Activated T-cell treated with anti-CD3 and anti-CD28 coated beads, Interleukin-2, amount 50 U/mL, for 4 hours (primary cell): Measurements from ENCODE around the gene PPM1H. TPM values are rescaled to one million over a fixed set of nuclear protein-coding genes. Genes with fewer than 3 reads are reported as not detected.
"Not testable (repeated sequence)": the region's sequence is repeated elsewhere in the genome, so short reads cannot be mapped to it uniquely, and the experiment has no call there.

Experiments
- ATAC-seq, 2 donors: fragments of 200-7000 bp; cut with Tn5 transposase; one replicate each; pipeline ENCODE4 v1.10.0; 2021
- DNase-seq: peaks from one replicate; pipeline ENCODE4 v3.0.0-alpha.2; 2020
- H3K27me3 Mint-ChIP-seq: one replicate; pipeline ENCODE4 v1.8.0; 2021; ENCODE audit warnings: low read depth, mixed read lengths
- H3K36me3 Mint-ChIP-seq: one replicate; pipeline ENCODE4 v1.8.0; 2022; ENCODE audit warnings: mixed read lengths; ENCODE audit not compliant: insufficient read depth
- H3K4me1 Mint-ChIP-seq: one replicate; pipeline ENCODE4 v1.8.0; 2021; ENCODE audit warnings: low read depth, mixed read lengths
- H3K4me3 Mint-ChIP-seq: one replicate; pipeline ENCODE4 v1.8.0; 2021; ENCODE audit warnings: mild to moderate bottlenecking, moderate library complexity, mixed read lengths
- H3K9me3 Mint-ChIP-seq: one replicate; pipeline ENCODE4 v1.8.0; 2021; ENCODE audit warnings: mixed read lengths
- total RNA-seq, 3 donors: library from RNA; stranded (reverse); gene quantifications; one replicate each; pipeline ENCODE4 v1.2.1, GENCODE V29; 2021

Gene PPM1H
- total RNA-seq, 3 donors from 2014 or later, result 0.03 to 0.25 (median 0.19) TPM

DNA sequence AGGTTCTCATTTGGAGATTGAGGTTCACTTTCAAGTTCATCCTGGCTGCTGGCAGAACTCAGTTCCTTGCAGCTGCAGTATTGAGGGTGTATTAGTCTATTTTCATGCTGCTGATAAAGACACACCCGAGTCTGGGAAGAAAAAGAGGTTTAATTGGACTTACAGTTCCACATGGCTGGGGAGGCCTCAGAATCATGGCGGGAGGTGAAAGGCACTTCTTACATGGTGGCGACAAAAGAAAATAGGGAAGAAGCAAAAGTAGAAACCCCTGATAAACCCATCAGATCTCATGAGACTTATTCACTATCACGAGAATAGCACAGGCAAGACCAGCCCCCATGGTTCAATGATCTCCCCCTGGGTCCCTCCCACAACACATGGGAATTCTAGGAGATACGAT lies 50.1 kb downstream of the PPM1H start:
- not testable (repeated sequence) for H3K4me3 Mint-ChIP-seq, H3K9me3 Mint-ChIP-seq, H3K27me3 Mint-ChIP-seq, DNase-seq, H3K36me3 Mint-ChIP-seq, H3K4me1 Mint-ChIP-seq, ATAC-seq

DNA sequence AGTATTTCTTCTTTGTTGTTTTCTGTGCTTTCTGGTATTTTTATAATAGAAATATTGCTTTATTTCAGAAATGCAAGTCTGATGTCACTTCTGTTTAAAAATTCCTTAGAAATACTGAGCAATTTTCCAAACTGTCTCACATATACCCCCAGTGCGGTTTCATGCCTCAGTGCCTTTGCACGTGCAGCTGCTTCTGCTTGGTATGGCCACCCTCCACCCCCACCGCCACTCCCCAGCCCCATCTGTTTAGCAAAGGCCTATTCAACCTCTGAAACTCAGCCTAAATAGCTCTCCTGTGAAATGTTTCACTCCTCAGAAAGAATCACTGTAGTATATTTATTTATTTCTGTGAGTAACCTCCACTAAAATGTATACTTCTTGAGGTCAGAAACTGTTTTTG lies 52.3 kb downstream of the PPM1H start:
- no peaks in the 10 kb centered on the region for H3K36me3 Mint-ChIP-seq
- no peaks in the 10 kb centered on the region for H3K4me1 Mint-ChIP-seq
- H3K4me3 Mint-ChIP-seq, result no peak overlapping the region
- DNase-seq, result no peak
- no peak for ATAC-seq
- peaks cover 3% of the 10 kb centered on the region for H3K9me3 Mint-ChIP-seq
- H3K27me3 Mint-ChIP-seq, result no peaks in the 10 kb centered on the region

DNA sequence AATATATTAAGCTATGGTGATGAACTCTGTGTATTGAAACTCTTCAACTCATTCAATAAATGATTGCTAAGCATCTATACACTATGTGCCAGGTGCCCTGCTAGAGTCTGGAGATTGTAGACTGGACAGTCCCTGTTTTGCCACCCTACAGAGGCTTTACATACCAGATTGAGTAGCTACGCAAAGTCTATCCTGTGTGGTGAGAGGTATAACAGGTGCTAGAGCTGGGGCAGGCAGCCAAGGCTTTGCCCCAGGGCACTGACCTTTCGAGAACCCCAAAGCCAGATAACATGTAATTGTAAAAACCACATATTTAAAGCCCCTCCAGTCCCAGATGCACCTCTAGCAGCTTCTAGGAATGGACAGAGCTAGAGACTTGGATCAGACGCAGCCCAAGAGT lies 52.8 kb downstream of the PPM1H start:
- H3K36me3 Mint-ChIP-seq, result no peaks in the 10 kb centered on the region
- peaks cover 2% of the 10 kb centered on the region for H3K27me3 Mint-ChIP-seq
- H3K9me3 Mint-ChIP-seq, result peaks cover 3% of the 10 kb centered on the region
- H3K4me1 Mint-ChIP-seq, result no peaks in the 10 kb centered on the region
- ATAC-seq (no peak), DNase-seq (no peak)
- H3K4me3 Mint-ChIP-seq, result no peak overlapping the region

DNA sequence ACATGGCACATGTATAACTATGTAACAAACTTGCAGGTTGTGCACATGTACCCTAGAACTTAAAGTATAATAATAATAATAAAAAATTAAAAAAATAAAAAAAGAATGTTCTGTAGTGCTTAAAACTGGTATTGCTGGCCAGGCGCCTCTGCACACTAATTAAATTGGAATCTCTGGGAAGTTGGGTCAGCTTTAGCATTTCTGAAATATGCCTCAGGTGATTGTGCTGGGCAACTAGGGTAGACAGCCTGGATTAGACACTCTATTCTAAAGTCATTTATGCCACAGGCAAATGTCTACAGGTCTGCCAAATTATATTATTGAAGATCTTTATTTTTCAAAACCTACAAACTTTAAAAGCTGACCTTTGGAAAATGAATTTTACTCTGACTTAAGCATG lies 55.3 kb downstream of the PPM1H start:
- H3K36me3 Mint-ChIP-seq, result no peaks in the 10 kb centered on the region
- H3K27me3 Mint-ChIP-seq, result peaks cover 2% of the 10 kb centered on the region
- DNase-seq (no peak), ATAC-seq (no peak)
- no peak overlapping the region for H3K4me3 Mint-ChIP-seq
- peaks cover 1% of the 10 kb centered on the region for H3K9me3 Mint-ChIP-seq
- no peaks in the 10 kb centered on the region for H3K4me1 Mint-ChIP-seq

DNA sequence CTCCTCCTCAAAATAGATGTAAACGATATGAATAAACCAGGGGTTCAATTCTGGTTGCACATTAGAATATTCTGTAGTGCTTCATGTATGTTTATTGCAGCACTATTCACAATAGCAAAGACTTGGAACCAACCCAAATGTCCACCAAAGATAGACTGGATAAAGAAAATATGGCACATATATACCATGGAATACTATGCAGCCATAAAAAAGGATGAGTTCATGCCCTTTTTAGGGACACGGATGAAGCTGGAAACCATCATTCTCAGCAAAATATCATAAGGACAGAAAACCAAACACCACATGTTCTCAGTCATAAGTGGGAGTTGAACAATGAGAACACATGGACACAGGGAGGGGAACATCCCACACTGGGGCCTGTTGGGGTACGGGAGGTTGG lies 55.7 kb downstream of the PPM1H start:
- not testable (repeated sequence) for H3K27me3 Mint-ChIP-seq, H3K4me1 Mint-ChIP-seq, DNase-seq, H3K36me3 Mint-ChIP-seq, H3K4me3 Mint-ChIP-seq, H3K9me3 Mint-ChIP-seq, ATAC-seq

DNA sequence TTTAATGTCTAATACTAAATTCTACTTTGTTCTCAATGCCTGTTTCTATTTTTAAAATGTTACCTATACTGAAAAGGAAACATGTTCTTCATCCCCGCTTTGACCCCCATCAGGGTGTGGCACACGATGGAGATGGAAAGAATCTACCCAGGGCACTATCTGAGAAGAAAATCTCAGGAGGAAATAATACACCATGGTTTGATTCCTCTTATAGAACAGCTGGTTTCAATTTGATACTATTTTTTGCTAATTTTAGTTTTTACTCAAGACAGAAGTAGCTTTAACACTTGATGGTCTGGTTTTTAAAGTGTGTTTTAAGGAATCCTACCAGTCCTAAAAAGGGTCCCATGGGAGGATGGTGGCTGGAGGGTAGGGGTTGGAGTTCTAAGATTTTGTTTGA lies 56.7 kb downstream of the PPM1H start:
- H3K4me3 Mint-ChIP-seq, result no peak overlapping the region
- H3K9me3 Mint-ChIP-seq, result no peaks in the 10 kb centered on the region
- DNase-seq (no peak), ATAC-seq (no peak)
- no peaks in the 10 kb centered on the region for H3K4me1 Mint-ChIP-seq
- peaks cover 3% of the 10 kb centered on the region for H3K27me3 Mint-ChIP-seq
- H3K36me3 Mint-ChIP-seq, result no peaks in the 10 kb centered on the region

DNA sequence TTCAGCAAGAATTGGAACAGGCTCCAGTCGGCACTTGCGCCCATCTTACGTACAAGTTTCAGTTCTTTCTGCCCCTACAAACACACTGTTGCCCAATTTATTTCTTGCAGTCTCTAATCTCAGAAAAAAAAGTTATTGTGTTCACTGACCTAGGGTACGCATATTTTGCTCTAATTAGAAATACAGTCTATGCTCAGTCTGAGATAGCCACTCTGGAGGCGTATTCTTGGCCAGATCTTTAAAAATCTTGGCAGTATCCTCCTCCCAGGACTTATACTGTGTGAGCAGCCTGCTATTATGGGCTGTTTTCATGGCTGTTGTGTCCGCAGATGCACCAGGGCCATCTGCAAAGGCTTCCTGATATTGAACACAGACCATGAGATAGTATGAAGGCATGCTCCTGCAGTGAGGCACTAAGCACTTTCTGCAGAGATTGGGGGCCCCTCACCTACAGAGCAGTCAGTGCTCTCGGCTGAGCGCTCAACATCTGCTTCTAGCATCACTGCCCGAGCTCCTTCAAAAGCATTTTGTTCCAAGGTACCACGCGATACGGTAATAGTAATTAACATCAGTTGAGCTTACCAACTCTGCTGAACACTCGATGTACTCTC lies 57.9 kb downstream of the PPM1H start:
- H3K9me3 Mint-ChIP-seq, result no peaks in the 10 kb centered on the region
- H3K36me3 Mint-ChIP-seq, result no peaks in the 10 kb centered on the region
- no peak overlapping the region for H3K4me3 Mint-ChIP-seq
- no peaks in the 10 kb centered on the region for H3K4me1 Mint-ChIP-seq
- peaks cover 3% of the 10 kb centered on the region for H3K27me3 Mint-ChIP-seq
- DNase-seq (no peak), ATAC-seq (no peak)

DNA sequence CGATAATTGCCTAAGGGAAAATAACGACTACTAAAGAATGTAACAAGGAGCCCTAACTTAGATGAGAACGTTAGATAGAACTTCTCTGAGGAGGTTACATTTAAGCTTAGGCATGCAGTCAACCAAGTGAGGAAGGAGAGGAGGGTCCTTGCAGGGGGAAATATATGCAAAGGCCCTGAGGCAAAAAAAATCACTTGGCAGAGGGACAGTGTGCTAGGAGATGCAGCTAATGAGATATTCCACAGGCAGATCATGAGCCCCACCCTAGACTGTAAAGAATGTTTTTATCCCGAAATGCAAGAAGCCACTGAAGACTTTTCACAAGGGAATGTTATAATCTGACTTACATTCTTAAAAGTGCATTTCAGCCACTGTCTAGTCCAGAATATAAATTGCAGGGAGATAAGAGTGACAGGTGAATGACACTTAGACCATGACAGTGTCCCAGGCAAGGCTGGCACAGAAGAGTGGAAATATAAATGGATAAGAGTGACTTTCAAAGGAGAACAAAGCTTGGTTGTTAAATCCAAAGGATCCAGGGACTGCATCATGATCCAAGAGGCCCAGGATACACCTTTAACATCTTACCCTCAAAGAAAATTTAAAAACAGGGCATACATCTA lies 61.0 kb downstream of the PPM1H start:
- H3K4me3 Mint-ChIP-seq, result no peak overlapping the region
- no peak for ATAC-seq
- H3K9me3 Mint-ChIP-seq, result no peaks in the 10 kb centered on the region
- H3K36me3 Mint-ChIP-seq, result no peaks in the 10 kb centered on the region
- DNase-seq, result no peak
- H3K27me3 Mint-ChIP-seq, result peaks cover 3% of the 10 kb centered on the region
- no peaks in the 10 kb centered on the region for H3K4me1 Mint-ChIP-seq

DNA sequence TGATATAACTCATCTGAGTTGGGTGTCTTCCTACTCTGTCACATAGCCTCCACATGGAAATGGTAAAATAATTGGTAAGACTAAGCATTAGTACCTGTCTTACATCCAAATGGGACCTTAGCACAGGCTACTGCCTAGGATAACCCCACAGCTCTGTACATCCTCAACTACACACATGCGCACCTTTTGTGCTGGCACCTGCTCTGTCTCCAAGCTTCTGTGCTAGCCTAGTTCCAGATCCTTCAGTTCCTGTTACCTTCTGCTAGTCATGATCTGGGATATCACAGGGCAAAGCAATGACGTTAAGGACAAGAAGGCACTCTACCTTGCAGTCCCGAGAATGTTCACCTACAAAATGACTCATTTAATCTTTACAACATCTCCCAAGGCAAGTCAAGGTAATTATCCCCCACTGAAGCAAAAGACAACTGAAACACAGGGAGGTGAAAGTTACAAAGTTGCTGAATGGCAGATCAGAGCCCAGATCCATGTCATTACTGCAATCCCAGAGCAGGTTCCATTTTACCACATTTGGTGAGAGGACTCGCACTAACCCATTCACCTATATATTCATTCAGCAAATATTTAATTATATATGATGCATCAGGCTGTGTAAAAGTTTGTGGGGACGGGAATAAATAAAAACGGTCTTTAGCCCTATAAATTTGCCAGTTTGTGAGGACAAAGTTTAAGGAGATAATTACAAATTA lies 61.7 kb downstream of the PPM1H start:
- no peak overlapping the region for H3K4me3 Mint-ChIP-seq
- H3K9me3 Mint-ChIP-seq, result no peaks in the 10 kb centered on the region
- DNase-seq, result no peak
- H3K36me3 Mint-ChIP-seq, result no peaks in the 10 kb centered on the region
- H3K27me3 Mint-ChIP-seq, result peaks cover 3% of the 10 kb centered on the region
- no peak for ATAC-seq
- H3K4me1 Mint-ChIP-seq, result no peaks in the 10 kb centered on the region

DNA sequence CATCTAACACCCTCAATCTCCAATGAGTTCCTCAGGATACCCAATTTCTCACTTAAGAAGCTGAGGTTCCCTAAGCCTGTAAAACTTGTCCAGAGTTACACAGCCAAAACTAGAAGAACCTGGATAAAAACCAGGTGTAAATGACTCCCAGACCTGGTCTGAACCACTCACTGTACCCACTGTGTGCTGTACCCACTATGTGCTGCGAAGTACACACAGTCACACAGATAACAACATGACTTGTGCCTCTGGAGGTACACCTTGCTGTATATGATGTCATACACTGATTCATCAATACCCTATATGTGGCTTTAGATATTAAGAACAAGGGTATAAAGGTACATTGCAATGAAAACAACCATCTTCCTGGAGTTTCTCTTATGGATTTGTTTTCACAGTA lies 66.1 kb downstream of the PPM1H start:
- DNase-seq (no peak), ATAC-seq (no peak)
- Mint-ChIP-seq H3K4me1 (no peaks in the 10 kb centered on the region), H3K4me3 (no peak overlapping the region), H3K27me3 (peaks cover 10% of the 10 kb centered on the region), H3K36me3 (no peaks in the 10 kb centered on the region), H3K9me3 (no peaks in the 10 kb centered on the region)

DNA sequence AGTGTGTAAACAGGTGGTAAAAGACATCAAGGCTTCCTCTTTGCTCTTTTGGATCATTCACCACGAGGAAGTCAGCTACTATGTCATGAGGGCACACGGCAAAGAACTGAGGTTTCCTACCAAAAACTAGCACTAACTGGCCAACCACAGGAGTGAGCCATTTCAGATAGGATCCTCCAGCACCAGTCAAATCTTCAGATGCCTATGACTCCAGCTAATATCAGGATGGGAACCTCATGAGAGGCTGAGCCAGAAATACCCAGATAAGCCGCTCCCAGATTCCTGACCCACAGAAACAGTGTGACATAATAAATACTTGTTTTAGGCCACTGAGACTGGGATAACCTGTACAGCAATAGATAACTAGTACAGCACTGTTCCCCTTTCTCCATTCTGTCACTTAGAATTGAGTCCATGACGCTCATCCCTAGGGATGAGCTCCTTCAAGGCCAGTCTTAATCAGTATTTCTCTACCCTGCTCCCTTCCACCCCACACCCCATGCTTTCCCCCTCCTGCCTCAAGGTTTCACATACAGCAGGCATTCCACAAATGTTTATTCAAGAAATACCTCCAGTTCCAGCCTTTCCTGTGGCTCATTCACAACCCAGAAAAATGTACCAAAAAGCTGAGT lies 68.4 kb downstream of the PPM1H start:
- Mint-ChIP-seq H3K27me3 (peaks cover 9% of the 10 kb centered on the region), H3K36me3 (no peaks in the 10 kb centered on the region), H3K4me3 (no peak overlapping the region), H3K9me3 (no peaks in the 10 kb centered on the region), H3K4me1 (no peaks in the 10 kb centered on the region)
- DNase-seq (no peak), ATAC-seq (no peak)

DNA sequence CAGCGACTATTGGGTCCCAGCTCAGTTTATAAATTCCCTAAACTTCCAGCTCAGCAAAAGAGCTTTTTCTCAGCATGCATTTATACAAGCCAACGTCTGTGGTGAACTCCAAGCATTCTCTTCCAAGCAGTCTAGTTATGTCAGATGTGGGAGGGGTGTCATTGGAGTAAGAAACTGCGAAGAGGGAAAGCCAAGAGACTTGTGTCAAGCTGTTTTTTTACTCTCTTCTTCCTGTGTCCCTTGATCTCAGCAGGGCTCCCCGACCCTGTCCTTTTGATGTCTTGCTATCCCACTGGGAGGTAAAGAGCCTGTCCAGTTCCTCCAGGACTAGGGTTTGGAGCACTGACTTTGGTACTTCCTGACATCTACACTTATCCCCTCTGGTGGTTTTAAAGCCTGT lies 69.0 kb downstream of the PPM1H start:
- Mint-ChIP-seq H3K27me3 (peaks cover 9% of the 10 kb centered on the region), H3K9me3 (no peaks in the 10 kb centered on the region), H3K4me3 (no peak overlapping the region), H3K4me1 (no peaks in the 10 kb centered on the region), H3K36me3 (no peaks in the 10 kb centered on the region)
- DNase-seq (no peak), ATAC-seq (no peak)

DNA sequence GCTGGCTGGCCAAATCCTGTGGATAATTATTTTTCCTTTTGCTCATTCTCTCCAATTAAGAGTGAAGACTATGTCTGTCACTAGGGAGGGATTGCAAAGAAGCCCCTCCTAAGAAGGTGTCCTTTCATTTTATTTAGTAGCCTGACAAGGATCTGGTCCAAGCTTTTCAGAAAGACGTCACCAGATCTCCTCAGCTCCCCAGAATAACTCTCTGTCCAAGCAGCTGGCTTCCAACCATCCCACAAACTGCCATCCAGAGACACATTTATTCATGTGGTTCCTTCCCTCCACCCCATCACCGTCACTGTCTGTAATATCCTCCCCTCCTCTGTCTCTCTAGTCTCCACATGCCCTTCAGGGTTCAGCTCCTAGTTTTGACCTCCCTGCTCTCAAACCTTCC lies 69.9 kb downstream of the PPM1H start:
- no peaks in the 10 kb centered on the region for H3K4me1 Mint-ChIP-seq
- ATAC-seq, result no peak
- H3K4me3 Mint-ChIP-seq, result no peak overlapping the region
- H3K9me3 Mint-ChIP-seq, result no peaks in the 10 kb centered on the region
- no peak for DNase-seq
- peaks cover 10% of the 10 kb centered on the region for H3K27me3 Mint-ChIP-seq
- H3K36me3 Mint-ChIP-seq, result no peaks in the 10 kb centered on the region

DNA sequence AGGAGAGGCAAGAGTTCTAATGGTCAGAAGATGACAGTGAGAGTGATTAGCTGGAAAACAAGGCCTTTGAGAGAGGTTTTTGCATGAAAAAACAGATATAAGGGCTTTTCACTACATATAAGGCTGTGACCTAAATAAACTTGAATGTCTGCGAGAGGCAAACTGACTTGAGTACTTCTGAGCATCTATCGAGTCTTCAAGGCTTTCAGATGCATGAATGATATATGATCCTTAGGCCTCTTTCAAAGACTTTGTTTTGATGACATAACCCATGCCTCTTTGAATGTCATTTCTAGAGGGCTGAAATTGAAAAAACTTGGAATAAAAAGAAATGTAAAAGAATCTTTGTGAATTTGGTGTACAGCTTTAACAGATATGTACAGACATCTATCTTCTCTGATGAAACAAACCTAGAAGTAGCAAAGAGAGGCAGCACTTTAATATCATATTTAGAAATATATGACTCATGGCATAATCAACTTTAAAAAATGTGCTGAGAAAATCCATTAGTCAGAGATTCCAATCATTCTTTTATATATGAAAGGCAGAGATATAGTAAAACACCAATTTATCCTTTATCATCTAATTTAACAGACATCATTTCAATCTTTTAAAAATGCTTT lies 72.6 kb downstream of the PPM1H start:
- H3K9me3 Mint-ChIP-seq, result no peaks in the 10 kb centered on the region
- no peak for ATAC-seq

More for the DNA sequence above, 72.6 kb downstream of the PPM1H start:
- DNase-seq, result no peak
- Mint-ChIP-seq H3K27me3 (peaks cover 17% of the 10 kb centered on the region), H3K4me1 (no peaks in the 10 kb centered on the region), H3K36me3 (no peaks in the 10 kb centered on the region), H3K4me3 (no peak overlapping the region)
